Vagina (tissue), 2 donors: ENCODE measurements around the gene LYRM9.

Source experiments
- POLR2A ChIP-seq, 2 donors: fragments of 450-650 bp; IDR thresholded peaks; one replicate each; pipeline ENCODE4 v1.6.1; 2017; ENCODE audit warnings: antibody characterized with exemption in 2 of 2, mild to moderate bottlenecking in 2 of 2, moderate library complexity in 2 of 2
- TF ChIP-seq, protein P1 (sequence below), 3 experiments: fragments of 450-650 bp in 2 of 3; fragments of 200-600 bp in 1 of 3; sonication (generic) in 1 of 3; IDR thresholded peaks; one replicate each; pipeline ENCODE4 v1.5.1; 2017 to 2019; ENCODE audit warnings: antibody characterized with exemption in 3 of 3, mild to moderate bottlenecking in 2 of 3, moderate library complexity in 2 of 3

DNA sequence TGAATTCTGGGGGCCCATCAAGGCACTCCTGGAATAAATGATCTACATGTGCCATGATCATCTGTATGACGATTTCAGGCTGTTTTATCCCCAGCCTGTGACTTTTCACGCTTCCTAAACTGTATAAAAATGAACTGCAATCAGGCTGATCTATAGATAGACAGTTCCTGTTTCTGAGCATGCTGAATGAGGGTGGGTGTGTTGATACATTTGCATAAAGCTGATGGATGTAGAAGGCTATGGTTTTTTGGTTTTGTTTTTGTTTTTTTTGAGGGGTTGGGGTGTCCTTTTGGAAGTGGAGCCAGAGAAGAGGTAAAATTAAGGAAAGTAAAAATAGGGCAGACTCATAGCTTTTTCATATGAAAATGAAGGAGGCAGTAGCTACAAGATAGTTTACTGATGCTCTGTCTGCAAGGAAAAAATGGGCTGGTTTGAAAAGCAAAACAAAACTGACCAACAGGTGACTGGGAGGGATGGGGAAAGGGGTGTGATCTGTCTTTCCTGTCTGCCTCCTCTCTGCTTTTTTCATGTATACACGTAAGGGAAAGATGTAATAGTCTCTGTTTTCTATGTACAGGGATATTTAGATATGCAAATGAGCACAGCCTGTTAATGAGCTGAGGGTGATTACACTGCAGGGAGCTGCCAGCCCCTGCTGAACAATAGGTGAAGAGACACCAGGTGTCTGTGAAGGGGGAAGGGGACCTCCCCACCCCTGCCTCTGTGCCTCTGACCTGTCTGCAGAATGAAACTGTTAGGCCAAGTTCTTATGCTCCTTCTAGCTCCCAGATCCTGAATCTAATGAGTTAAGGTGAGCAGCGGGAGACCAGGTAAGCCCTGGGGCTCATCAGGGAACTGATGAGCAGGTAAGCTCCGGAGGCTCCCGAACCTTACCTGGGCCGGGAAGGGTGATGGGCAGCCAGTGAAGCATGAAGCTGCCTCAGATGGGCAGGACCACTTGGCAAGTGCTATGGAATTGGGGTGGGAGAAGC lies 46.6 kb upstream of the LYRM9 start:
- TF ChIP-seq, protein P1, sequence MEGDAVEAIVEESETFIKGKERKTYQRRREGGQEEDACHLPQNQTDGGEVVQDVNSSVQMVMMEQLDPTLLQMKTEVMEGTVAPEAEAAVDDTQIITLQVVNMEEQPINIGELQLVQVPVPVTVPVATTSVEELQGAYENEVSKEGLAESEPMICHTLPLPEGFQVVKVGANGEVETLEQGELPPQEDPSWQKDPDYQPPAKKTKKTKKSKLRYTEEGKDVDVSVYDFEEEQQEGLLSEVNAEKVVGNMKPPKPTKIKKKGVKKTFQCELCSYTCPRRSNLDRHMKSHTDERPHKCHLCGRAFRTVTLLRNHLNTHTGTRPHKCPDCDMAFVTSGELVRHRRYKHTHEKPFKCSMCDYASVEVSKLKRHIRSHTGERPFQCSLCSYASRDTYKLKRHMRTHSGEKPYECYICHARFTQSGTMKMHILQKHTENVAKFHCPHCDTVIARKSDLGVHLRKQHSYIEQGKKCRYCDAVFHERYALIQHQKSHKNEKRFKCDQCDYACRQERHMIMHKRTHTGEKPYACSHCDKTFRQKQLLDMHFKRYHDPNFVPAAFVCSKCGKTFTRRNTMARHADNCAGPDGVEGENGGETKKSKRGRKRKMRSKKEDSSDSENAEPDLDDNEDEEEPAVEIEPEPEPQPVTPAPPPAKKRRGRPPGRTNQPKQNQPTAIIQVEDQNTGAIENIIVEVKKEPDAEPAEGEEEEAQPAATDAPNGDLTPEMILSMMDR (IDR thresholded peaks at IDR 0.05): no peak
- no peak for TF ChIP-seq POLR2A (IDR thresholded peaks at IDR 0.05)
